ENCODE data around the gene ECE2. TPM values are rescaled to one million over a fixed set of nuclear protein-coding genes. Genes with fewer than 3 reads are reported as not detected.

ECE2 gene
- total and polyA plus RNA-seq, 4 donors, result not detected

DNA sequence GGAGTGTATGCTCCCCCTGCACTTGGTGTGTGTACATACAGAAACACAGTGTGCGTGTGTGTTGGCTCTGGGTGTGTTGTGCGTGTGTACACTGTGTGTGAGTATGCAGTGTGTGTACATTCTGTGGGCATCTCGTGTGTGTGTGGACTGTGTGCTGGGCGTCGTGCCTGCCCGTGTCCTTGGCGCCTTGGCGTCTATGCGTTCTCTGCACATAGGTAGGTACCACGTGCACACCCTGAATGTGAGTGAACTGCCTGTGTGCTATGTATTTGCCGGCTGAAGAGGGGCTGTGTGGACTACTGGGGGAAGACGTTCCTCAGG is 481 bp upstream of the ECE2 start (continued):
- no peak for TF ChIP-seq FOXA2 (IDR thresholded peaks at IDR 0.05)
- TF ChIP-seq RAD21 (IDR thresholded peaks at IDR 0.05), result no peak
- TF ChIP-seq SP1 (IDR thresholded peaks at IDR 0.05), result no peak
- TF ChIP-seq, protein P1, sequence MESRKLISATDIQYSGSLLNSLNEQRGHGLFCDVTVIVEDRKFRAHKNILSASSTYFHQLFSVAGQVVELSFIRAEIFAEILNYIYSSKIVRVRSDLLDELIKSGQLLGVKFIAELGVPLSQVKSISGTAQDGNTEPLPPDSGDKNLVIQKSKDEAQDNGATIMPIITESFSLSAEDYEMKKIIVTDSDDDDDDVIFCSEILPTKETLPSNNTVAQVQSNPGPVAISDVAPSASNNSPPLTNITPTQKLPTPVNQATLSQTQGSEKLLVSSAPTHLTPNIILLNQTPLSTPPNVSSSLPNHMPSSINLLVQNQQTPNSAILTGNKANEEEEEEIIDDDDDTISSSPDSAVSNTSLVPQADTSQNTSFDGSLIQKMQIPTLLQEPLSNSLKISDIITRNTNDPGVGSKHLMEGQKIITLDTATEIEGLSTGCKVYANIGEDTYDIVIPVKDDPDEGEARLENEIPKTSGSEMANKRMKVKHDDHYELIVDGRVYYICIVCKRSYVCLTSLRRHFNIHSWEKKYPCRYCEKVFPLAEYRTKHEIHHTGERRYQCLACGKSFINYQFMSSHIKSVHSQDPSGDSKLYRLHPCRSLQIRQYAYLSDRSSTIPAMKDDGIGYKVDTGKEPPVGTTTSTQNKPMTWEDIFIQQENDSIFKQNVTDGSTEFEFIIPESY (IDR thresholded peaks at IDR 0.05), result no peak
- no peak for TF ChIP-seq YY1 (IDR thresholded peaks at IDR 0.05)
- TF ChIP-seq FOXA1 (IDR thresholded peaks at IDR 0.05), result no peak

DNA sequence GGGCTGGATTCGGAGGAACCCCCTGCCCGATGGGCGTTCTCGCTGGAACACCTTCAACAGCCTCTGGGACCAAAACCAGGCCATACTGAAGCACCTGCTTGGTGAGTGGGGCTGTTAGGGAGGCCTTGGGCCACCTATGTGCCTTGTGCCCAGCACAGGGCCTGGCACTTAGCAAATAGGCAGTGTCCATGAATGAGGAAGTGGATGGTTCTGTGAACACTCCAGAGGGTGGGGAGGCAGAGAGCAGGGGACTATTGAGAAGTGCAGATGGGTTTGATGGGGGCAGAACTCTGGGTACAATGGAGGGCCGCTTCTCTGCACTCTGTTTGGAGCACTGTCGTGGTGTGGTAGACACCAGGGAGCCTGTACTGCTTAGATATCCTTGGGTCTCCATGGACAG is 1.5 kb downstream of the ECE2 start:
- Histone ChIP-seq H3K27me3 (ENCODE audit: control insufficient read depth in 4 of 4, insufficient read depth in 4 of 4, low read length in 3 of 4) (peaks cover 0 to 6% (median 3%) of the 10 kb centered on the region in 4 donors), H3K9ac (ENCODE audit: low read depth in 1 of 2, low read length in 2 of 2) (no peak overlapping the region)

More for the DNA sequence above, 1.5 kb downstream of the ECE2 start:
- Histone ChIP-seq H3K4me3 (ENCODE audit: low read depth in 1 of 3, low read length in 3 of 3) (no peak overlapping the region), H3K4me1 (ENCODE audit: control insufficient read depth in 4 of 4, insufficient read depth in 4 of 4, low read length in 3 of 4) (peaks cover 0 to 5% (median 0%) of the 10 kb centered on the region in 4 donors), H3K36me3 (ENCODE audit: control insufficient read depth in 4 of 4, insufficient read depth in 3 of 4, low read depth in 1 of 4, low read length in 3 of 4) (no peaks in the 10 kb centered on the region), H3K27ac (ENCODE audit: low read depth in 1 of 2, low read length in 2 of 2) (no peak overlapping the region), H3K9me3 (ENCODE audit: control insufficient read depth in 4 of 4, low read length in 3 of 4) (no peaks in the 10 kb centered on the region)
- DNase-seq (ENCODE audit: low spot score), result no peak
- 95% methylated on average over 6 of the region's 6 CpGs for whole genome bisulfite sequencing
- no peak for TF ChIP-seq FOXA2 (IDR thresholded peaks at IDR 0.05)
- no peak for TF ChIP-seq SP1 (IDR thresholded peaks at IDR 0.05)
- no peak for TF ChIP-seq JUND (IDR thresholded peaks at IDR 0.05)
- no peak for TF ChIP-seq FOXA1 (IDR thresholded peaks at IDR 0.05)
- TF ChIP-seq CTCF (IDR thresholded peaks at IDR 0.05; ENCODE audit: low read depth, low read length, missing input control), result no peak
- TF ChIP-seq, protein P2, sequence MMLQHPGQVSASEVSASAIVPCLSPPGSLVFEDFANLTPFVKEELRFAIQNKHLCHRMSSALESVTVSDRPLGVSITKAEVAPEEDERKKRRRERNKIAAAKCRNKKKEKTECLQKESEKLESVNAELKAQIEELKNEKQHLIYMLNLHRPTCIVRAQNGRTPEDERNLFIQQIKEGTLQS (IDR thresholded peaks at IDR 0.05), result no peak
- TF ChIP-seq EGR1 (IDR thresholded peaks at IDR 0.05; ENCODE audit: low read depth in 2 of 2), result no peak
- TF ChIP-seq TAF1 (conservative IDR thresholded peaks at IDR 0.05), result no peak
- TF ChIP-seq REST (IDR thresholded peaks at IDR 0.05), result no peak
- TF ChIP-seq YY1 (IDR thresholded peaks at IDR 0.05), result no peak
- TF ChIP-seq GABPA (IDR thresholded peaks at IDR 0.05 in 1 of 2, conservative IDR thresholded peaks at IDR 0.05 in 1 of 2), result no peak
- no peak for TF ChIP-seq RXRA (IDR thresholded peaks at IDR 0.05)
- TF ChIP-seq RAD21 (IDR thresholded peaks at IDR 0.05), result no peak
- TF ChIP-seq, protein P3, sequence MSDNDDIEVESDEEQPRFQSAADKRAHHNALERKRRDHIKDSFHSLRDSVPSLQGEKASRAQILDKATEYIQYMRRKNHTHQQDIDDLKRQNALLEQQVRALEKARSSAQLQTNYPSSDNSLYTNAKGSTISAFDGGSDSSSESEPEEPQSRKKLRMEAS (IDR thresholded peaks at IDR 0.05), result no peak
- TF ChIP-seq HNF4G (IDR thresholded peaks at IDR 0.05), result no peak
